HG03280 (cell line): ENCODE results near the gene IGFL1.
"Not testable (repeated sequence)": the region's sequence is repeated elsewhere in the genome, so short reads cannot be mapped to it uniquely, and the experiment has no call there.

Experiments
- ATAC-seq: cut with Tn5 transposase; IDR thresholded peaks from one replicate; pipeline ENCODE4 v1.9.1; 2021; ENCODE audit warnings: mild to moderate bottlenecking, moderate library complexity; ENCODE audit not compliant: unreplicated experiment

The IGFL1 gene

DNA sequence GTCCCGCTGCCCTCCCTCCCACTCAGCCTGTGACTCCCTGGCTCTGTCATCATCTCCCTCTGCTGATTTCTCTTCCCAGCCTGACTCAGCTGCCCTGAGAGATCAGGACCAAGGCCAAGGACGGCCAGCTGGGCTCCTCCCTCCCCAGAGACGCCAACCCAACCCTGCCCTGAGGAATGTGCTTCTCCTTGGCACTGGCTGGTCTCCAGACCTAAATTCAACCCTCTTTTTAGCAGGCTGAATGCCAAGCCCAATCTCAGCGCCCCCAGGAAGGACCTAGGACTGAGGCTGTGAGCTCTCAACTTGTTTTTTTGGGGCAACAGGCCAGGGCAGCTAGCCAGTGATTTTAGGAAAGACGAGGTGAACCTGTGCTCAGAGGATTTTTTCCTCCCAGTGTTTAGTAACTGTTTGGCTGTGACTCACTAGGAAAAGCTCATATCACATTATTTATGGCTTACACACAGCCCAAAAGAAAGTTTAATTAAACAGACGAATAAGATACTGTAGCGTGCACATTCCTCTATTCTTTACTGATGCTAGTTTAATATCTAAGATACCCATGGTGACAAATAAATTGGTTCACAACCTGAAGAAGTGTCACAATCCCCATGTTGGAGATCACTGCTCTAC, 7.4 kb upstream of the IGFL1 start:
- no peak for ATAC-seq

DNA sequence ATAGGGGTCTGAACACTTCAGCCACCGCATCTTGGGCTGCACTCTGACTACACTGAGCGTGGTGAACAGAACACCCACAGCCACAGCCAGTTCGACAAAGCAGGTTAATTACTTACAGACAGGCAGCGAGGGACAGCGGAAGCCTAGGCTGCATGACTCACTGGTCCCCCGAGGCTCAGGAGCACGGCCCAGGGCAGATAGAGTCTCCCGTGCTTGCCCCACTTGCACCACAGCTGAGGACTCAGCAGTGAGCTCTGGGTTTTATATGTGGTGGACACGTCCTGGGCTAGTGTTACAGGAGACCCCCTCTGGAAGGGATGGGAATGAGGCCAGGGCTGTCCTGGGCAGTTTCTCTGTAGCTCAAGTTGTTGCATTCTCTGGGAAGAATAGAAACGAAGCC, 5.8 kb upstream of the IGFL1 start:
- not testable (repeated sequence) for ATAC-seq

DNA sequence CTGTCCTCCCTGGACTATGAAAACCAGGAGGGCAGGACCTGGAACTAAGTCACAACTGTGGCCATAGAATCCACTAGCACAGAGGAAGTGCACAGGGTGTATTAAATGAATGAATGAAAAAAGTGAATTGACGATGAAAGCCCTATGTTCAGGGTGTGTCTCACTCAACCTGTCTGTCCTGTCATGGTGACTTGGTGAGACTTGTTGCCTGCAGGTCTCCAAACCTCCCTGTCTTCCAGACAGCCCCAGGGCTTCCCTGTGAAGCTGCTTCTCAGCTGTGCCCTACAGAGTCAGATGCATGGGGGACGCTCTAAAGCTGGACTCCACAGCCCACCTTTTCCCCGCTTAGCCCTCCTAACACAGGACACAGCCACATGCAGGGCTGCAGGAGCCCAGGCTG, 4.8 kb upstream of the IGFL1 start:
- ATAC-seq = no peak

DNA sequence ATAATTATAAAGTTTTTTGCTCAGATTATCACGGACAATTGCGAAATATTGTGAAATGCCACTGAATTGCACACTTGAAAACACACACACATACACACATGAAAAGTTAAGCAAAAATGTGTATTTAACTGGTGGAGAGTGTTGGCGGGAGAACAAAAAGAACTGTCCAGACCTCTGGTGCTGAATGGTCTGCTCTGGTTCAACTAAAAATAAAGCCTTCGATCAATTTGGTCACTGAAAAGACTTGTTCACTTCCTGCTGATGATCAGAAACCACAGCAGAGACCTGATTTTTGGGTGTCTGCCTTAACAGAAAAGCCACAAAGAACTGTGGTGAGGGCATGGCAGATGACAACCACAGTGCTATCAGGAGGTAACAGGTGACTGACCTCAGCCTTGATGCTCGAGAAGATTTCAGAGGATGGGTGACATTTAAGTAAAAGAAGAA, 4.0 kb upstream of the IGFL1 start:
- ATAC-seq = no peak

DNA sequence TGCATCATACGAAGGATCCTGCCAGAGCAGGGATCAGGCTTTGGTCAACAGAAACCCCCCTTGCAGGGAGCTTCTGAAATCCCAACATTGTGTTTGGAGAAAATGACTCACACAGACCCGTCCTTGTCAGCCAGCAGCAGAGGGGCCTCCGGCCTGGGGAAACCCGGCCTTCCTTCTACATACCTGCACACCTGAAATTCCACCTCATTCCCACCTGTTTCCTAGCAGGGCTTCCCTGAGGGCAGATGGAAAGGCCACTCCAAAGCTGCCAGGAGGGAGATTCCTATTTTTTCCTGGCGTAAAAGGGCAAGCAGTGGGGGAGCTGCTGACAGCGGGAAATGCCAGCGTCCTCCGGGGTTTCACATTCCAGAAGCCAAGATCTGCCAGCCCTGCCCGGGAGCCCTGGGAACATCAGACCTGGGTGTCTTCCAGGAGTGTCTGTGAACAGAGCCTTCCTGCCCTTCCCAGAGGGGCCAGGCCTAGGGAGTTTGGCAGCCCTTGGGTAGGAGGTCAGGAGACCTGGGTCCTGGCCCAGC, 3.0 kb upstream of the IGFL1 start:
- no peak for ATAC-seq

DNA sequence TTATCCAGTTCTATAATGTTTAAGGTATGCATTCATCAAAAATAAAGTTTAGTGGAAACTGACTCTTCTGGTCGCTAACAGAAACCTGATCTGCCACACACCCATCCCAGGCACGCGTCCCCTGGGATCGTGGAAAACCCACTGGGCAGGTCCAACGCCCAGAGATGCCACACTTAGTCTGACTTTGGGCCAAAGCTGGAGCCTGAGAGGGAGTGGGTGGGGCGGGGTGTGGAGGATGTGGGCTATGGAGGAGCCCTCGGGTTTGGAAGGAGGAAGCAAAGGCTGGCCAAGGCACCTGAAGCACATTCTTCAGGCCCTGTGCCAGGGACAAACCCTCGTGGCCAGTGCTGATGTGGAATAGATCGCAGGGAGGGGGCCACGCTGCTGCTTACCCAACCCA, 2.5 kb downstream of the IGFL1 start:
- no peak for ATAC-seq

DNA sequence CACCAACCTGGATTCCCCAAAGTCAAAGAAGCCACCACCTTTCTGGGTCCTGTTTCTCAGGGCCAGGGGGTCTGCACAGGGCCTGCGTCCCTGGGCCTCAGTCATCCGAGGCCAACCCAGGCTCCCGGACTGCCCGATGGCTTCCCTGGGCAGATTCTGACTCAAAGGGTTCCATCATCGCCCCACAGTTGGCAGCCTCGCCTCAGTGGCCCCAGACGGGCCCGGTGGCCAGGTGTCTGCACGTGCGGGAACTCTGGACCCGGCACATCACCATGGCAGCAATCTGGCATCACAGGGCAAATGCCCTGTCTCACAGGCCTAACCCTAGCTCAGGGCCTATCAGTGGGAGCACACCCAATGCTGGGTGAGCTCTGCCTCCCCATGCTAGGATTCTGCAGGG, 2.9 kb downstream of the IGFL1 start:
- ATAC-seq = no peak

DNA sequence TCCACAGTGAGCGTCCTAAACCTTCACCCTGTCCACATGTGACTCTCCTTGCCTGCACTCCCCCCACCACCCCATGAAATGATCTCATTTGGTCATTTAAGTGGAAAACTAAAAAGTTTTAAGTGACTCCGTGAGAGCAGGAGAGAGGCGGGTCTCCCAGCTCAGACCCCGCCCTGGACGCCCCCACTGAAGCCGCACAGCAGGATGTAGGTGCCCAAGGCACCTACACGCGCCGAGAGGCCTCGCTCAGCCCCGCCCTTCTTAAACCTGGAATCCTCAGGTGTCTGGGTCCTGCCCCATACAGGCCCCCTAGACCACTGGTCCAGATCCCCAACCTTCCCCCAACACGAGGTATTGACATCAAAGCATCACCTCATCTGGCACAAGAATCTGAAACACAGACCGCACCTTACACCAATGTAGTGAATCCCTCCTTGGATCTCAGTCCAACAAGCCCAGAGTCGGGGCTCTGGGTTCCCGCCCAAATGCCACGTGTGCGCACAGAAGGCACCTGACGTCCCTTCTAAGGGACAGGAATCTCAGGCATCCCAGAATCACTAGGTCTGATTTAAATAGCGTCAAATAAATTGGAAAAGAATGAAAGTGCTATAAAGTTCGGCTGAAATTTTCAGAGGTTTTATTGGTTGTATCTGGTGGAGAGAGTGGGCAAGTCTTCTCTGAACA, 3.5 kb downstream of the IGFL1 start:
- ATAC-seq = no peak

DNA sequence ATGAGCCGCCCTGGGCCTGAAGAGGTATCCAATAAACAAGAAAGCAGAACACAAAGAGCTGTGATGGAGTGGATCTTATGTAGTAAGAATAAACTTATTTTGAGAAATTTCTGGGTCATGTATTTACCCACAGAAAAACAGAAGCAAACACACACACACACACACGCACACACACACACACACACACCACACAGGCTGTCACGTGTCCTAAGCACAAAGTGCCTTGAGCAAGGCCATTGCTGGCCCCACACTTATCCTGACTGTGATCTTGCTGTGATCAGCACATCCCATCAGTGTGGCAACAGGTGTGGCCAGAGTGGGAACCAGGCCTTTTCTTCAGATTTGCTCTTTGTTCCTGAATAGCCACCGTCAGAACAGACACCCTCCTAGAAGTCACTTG, 4.3 kb downstream of the IGFL1 start:
- not testable (repeated sequence) for ATAC-seq

DNA sequence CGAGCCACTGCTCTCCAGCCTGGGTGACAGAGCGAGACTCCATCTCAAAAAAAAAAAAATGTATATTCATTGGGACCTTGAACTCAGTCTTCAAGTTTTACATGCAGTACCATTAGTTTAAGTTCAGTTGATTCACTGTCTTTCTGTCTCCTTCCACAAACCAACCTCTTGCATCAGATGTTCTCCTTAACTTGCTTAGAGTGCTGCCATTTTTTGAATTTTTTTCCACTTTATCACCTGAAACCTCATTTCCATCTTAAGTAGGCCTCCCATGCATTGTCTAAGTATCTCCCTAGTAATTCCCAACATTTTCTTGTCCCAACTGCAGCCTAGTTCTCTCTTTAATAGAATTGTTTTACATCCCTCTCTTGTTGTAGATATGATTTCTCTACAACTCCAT, 8.6 kb downstream of the IGFL1 start:
- ATAC-seq = not testable (repeated sequence)

DNA sequence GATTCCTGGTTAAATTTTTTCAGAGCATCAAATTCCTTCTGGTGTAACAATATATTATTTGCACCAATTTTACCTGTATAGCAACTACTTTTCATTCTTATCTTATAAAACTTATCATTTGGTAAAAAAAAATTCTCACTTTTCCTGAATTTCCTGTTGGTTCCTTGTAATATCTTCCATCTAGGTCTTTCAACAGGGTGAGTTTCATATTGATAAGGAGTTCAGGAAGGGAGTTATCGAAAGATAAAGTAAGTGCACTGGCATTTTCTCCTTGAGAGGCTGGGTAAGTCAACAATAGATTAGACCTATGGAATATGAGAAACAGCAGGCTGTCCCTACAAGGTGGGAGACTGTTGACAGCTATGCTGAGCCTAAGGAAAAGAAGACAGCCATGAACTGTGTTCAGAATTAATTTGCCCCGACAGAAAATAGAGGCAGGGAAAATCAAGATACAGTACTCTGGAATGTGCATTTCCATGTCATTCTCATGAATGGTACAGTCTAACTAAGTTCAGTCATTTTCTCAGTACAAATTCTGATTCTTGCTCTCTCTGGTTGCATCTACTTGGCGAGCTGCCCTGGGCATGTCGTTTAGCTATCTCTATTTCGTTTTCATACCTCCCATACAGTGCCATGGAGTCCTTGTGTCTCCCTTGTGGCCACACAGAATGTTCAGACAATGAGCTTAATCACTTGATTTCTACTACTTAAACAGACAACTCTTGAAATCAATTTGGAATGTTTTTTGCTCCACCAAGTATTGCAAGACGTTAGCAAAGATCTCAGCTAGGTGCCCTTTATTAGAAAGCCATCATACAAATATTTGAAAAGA, 9.9 kb downstream of the IGFL1 start:
- no peak for ATAC-seq

DNA sequence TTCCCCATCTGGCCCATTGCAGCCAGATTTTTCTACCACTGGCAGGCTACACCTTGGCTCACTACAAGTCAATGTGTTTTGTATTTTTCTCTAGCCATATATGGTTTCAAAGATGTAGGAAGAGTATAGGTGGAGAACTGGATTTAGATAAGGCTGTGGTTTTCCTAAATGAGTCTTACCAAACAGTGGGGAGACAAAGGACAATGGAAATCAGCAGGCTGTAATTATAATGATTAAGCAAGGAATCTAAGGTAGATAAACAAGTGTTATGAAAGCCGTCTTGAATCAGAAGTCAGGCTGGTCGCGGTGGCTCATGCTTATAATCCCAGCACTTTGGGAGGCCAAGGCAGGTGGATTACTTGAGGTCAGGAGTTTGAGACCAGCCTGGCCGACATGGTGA, 11.2 kb downstream of the IGFL1 start:
- no peak for ATAC-seq

DNA sequence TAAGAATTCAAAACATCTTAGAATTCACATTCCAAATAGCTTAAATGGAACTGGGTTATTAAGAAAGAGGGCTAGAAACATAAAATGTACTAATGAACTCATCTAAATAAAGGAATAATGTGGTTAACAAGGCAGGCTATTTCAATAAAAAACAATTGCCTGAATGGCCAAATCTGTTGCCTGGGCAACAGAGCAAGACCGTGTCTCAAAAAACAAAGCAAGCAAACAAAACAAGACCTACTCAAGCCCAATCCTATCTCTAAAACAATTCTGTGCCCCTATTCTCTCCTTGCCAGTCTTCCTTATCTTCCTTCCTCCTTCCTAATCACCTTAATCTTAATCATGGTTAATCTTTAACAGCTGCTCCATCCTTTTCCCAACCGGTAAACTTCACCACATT, 12.1 kb downstream of the IGFL1 start:
- no peak for ATAC-seq

DNA sequence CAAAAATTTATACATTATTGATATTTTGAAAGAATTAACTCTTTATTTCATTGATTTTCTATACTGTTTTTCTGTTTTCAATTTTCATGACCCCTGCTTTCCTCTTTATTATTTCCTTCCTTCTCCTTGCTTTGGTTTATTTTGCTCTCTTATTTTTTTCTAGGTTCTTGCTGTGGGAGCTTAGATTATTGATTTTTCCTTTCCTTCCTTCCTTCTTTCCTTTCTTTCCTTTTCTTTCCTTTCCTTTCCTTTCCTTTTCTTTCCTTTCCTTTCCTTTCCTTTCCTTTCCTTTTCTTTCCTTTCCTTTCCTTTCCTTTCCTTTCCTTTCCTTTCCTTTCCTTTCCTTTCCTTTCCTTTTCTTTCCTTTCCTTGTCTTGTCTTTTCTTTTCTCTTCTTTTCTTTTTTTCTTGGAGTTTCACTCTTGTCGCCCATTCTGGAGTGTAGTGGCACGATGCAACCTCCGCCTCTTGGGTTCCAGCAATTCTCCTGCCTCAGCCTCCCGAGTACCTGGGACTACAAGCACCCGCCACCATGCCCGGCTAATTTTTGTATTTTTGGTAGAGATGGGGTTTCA, 13.6 kb downstream of the IGFL1 start:
- not testable (repeated sequence) for ATAC-seq

DNA sequence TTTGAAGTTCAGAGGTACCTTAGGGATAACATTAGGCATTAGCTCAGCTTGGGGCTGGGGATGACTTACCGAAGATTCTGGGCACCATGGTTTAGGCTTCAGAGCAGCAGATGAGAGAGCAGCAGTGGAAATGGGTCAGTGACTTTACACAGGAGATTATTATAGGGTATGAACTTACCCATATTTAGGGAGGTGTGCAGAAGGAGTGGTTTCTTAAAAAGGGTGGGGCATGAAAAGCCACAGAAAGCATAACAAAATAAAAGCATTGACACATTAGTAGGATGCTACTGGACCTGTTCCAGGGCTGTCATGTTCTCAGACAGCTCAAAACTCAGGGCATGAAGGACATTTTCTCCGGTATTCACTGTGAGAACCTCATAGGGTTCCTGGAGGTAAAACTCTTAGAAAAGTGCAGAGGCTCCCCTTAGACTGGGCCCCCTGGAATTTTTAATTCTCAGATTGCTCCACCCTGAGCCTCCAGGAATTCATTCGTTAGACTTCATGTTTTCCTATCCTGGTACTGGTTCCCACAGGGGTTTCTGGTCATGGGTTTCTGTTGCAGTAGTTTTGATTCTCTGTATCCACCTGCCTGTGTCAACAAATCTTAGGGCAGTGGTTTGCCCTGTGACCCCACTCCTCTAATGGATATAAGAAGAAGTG, 20.7 kb downstream of the IGFL1 start:
- ATAC-seq = no peak

DNA sequence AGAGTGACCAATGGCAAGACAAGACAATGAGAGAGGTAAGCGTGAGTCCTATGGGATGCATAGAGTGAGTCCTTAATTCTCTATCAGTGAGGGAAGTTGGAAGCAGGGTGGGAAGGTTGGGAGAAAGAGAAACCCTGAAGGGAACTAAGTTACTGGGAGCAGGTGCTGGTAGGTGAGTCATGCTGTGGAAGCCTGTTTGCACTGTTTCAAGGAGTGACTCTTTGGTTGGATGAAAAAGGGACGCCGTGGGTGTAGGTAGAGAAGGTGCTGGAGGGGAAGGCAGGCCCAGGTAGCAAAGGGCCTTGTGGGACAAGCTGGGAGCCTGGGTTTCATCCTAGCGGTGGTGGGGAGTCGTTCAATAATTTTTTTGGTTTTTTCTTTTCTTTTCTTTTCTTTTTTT, 21.9 kb downstream of the IGFL1 start:
- no peak for ATAC-seq

DNA sequence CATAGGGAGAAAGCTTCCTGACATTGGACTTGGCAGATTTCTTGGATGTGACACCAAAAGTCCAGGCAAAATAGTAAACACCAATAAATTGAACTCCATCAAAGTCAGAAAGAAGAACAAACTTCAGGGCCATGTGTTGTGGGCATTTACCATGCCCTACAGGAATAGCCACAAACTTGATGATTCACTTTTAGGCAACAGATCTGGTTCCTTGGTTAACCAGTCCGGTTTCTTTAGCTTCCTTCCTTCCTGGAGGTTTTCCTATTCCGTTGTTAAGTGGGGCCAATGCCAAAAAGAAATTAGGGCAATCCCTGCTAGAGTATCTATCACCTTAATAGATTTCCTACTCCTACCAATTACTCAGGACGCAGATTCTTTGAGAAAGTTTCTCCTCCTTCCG, 25.2 kb downstream of the IGFL1 start:
- ATAC-seq = no peak

DNA sequence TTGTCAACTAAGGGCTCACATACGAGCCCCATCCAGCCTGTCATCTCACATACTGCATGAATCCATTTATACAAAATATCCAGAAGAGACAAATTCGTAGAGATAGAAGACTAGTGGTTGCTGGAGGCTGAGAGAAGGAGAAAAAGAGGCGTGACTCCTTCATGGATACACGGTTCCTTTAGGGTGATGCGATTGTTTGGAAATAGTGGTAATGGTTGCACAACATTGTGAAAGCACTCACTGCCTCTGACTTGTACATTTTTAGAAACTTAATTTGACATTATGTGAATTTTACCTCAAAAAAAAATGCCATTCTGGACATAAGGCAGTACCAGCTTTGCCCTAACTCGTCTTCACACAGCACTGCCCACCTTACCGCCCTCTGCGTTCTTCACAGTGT, 27.3 kb downstream of the IGFL1 start:
- no peak for ATAC-seq

DNA sequence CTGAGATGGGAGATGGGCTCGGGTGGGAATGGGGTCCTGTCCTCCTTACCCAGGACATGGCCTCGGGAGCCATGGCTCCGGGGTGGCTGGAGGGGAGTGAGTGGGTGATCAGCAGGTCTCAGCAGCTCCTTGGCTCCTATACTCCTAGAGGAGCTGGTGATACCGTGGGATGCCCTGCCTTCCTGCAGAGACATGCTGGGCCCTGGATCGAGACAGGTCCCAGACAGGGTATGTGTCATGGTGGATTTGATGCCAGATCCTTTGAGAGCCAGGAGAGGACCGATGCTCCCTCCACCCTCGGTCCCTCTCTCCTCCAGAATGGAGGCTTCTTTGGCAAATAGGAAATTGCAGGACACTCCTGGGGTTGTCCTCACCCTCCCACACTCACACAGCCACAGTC, 32.0 kb downstream of the IGFL1 start:
- not testable (repeated sequence) for ATAC-seq

DNA sequence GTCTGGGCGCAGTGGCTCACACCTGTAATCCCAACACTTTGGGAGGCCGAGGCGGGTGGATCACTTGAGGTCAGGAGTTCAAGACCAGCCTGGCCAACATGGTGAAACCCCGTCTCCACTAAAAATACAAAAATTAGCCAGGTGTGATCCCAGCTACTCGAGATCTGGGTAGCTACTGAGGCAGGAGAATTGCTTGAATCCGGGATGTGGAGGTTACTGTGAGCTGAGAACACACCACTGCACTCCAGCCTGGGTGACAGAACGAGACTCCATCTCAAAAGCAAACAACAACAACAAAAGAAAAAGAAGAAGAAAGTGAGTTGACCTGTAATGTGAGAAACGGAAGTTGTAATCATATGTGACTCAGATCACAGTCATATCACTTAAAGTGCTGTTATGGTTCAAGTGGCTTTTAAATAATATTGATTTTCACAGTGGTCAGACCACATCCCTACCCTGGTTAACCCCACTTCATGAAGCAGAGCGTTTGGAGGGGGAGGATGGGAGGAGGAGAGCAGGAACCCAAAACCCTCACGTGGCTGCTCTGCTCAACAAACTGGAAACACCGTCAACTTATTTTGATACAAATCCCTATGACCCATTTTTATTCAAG, 33.2 kb downstream of the IGFL1 start:
- ATAC-seq = peak; percentile 50
